Activated CD4-positive, alpha-beta T cell treated with anti-CD3 and anti-CD28 coated beads, Interleukin-10, Interleukin-2, amounts not matched to agents 100 ng/mL and 50 ng/mL, durations not matched to agents 16 hours and 8 hours (primary cell): ENCODE data around the gene MAN2A1.
"Not testable (repeated sequence)": the region's sequence is repeated elsewhere in the genome, so short reads cannot be mapped to it uniquely, and the experiment has no call there.

ENCODE experiments used
- DNase-seq: peaks from one replicate; pipeline ENCODE4 v3.0.0-alpha.2; 2020

MAN2A1 gene

DNA sequence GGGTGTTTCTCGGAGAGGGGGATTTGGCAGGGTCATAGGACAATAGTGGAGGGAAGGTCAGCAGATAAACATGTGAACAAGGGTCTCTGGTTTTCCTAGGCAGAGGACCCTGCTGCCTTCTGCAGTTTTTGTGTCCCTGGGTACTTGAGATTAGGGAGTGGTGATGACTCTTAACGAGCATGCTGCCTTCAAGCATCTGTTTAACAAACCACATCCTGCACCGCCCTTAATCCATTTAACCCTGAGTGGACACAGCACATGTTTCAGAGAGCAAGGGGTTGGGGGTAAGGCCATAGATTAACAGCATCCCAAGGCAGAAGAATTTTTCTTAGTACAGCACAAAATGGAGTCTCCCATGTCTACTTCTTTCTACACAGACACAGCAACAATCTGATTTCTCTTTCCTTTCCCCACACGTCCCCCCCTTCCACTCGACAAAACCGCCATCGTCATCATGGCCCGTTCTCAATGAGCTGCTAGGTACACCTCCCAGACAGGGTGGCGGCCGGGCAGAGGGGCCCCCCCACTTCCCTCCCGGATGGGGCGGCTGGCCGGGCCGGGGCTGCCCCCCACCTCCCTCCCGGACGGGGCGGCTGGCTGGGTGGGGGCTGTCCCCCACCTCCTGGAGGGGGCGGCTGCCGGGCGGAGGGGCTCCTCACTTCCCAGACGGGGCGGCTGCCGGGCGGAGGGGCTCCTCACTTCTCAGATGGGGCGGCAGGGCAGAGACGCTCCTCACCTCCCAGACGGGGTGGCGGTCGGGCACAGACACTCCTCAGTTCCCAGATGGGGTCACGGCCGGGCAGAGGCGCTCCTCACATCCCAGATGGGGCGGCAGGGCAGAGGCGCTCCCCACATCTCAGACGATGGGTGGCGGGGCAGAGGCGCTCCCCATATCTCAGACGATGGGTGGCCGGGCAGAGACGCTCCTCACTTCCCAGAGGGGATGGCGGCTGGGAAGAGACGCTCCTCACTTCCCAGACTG is 142.8 kb downstream of the MAN2A1 start:
- not testable (repeated sequence) for DNase-seq

DNA sequence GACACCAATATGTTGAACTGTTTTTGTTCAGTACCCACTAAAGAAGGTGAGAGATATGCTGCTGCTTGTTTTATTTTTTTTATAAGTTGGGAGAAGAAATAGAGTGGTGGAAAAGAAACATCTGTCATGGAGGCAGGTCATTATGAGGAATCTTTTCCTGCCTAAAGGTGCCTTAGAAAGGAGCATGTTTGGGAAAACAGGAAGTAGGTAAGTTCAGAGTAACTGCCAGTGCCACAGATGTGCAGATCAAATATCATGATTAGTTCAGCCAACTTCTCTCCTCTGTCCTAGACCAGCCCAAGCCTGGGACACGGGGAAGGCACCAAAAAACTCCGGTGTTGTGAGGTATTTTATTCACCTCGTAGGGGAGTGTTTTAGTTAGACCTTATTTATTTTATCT is 144.2 kb downstream of the MAN2A1 start:
- DNase-seq, result no peak

DNA sequence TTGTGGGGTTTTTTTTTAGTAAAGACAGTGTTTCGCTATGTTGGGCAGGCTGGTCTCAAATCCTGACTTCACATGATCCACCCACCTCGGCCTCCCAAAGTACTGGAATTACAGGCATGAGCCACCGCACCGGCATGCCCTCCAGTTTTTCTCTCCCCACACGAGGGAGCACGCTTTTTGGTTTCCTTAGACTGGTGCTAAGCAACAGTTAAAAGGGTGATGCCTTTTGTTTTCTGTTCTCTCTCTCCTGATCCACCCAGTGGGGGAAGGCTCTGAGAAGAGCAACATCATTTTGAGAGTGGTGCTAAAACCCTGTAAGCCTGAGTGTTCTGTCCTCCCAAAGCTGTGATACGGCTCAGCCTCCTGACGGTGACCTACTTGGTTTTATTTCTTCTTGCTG is 146.6 kb downstream of the MAN2A1 start:
- DNase-seq, result no peak

DNA sequence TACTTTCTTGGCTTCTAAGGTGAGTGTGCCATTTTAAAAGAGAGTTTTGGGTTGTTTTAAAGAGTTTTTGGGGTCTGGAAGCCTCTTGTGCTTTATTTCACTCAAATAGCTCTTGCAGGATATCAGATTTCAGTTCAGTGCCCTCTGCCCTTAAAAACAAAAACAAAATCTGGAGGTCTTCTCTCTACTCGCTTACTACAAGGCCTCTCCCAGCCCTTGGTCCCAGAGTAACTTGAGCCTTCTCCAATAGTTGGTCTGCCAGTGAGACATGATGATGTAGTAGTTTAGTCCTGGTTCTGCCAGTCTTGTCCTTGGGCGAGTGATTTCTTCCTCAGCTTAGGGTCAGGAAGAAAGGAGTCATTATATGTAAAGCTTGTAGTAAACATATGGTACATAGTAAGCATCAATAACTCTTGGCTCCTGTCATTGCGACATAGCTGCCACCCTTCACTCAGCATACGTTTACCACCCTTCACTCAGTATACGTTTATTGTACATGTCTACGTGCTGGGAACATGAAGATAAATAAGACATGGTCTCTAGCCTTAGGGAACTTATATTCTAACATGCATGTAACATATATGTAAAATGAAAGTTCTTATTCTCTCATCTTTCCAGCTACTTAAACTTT is 147.6 kb downstream of the MAN2A1 start:
- no peak for DNase-seq

- no peak for DNase-seq
Observed at GRCh38 chr5:109838157-109838556, 148.4 kb downstream of the MAN2A1 start.

DNA sequence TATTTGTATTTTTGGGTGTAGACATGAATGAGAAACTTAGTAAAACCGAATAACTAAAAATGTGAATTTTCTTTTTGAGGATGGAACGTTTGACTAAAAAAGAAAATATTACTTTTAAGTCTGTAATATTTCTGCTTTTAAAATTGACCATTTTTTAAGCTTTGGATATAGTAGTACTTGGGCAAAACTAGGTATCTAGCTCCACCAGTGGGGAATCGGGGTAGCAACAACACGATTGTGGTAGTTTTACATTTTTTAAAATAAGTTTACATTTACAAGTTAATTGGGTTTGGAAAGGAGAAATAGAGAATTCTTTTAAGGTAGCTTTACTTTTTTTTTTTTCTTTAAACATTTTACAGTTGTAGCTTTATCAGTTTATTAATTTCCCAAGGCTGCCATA is 154.4 kb downstream of the MAN2A1 start:
- DNase-seq, result no peak

DNA sequence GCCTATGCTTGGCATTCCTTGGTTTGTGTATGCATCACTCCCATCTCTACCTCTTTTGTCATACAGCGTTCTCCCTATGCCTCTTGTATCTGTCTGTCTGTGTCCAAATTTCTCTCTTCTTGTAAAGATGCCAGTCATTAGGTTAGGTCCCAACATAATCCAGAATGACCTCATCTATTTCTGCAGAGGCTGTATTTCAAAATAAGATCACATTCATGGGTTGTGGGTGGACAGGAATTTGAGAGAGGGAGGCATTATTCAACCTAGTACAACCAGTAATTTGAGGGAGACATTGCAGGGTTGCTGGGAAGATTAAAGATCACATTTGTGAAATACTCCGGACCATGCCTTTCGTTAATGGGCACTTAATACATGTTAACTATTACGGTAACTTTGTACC is 155.0 kb downstream of the MAN2A1 start:
- DNase-seq, result no peak

GRCh38 chr5:109848130-109848529 is 158.4 kb downstream of the MAN2A1 start:
- DNase-seq, result no peak

DNA sequence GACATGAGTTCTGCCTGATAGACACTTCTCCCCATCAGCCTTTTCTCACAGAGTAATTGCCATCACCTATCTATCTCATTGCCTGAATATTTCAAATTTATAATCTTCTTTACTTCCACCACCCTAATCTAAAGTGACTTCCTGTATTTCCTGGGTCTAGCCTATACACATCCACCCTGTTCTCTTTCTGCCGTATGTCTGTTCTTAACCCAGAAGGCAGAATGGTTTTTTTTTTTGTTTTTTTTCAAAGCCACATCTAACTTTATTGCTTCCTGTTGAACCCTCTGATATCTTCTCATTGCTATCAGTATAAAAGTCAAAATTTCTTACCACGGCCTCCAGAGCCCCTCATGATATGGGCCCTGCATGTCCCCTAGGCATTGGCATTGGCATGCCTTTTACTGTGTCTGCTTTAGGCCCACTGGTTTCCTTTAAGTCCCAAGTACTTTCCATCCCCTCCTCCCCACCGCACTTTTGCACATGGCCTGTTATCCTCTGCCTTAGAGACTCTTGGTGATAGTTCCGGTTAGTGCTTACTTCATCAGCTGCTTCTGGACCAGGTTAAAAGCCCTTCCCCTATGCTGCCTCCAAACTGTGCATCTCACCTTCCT is 159.9 kb downstream of the MAN2A1 start:
- DNase-seq, result no peak

DNA sequence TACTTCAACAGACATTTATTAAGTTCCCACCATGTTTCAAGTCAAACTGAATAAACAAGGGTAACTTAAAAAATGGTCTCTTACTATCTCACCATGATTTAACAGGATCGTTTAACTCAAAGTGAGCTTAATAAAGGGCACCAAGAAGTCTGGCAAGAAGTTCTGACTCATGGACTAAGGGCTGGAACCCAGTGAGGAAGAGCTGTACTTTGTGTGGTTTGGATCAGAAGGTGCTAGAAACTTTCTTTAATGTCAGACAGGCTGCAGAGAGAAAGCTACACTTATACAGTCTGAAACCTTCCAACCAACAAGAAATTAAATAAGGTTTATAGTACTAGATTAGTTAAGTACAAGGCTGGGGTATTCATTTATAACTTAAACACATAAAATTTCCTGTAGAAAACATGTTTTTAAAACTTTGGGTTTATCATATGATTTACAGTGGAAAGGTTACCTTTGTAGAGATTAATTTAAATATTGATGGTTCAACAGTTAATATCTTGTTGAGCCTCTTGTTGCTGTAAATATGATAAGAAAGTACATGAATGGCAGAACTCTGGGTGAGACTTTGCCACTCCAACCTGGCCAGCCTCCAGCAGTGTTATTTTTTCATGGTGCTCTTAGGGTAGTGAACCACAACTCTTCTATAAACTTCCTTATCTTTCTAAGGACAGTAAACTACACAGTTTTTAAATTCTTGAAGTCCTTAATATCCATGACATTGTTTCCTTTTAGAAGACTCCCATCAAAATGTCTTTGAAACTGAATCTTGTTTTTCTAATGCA is 162.8 kb downstream of the MAN2A1 start:
- DNase-seq, result peak; percentile 17

DNA sequence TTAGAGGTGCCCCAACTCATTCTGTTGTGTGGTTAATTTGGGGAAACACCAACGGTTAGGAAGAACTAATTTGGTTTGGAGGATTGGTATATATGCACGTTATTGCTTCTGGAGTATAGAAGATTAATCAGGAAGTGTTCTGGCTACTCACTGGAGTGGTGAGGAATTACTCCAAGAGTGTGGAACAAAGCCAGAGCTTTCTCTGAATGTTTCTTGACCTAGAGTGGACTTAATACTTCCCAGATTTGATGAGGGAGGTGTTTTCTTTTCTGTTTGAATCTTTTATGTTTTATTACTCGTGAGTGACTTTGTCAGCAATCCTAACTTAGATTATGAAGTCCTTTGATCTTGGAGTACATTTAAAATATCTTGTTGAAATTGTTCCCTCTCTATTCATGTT is 163.7 kb downstream of the MAN2A1 start:
- DNase-seq, result no peak

DNA sequence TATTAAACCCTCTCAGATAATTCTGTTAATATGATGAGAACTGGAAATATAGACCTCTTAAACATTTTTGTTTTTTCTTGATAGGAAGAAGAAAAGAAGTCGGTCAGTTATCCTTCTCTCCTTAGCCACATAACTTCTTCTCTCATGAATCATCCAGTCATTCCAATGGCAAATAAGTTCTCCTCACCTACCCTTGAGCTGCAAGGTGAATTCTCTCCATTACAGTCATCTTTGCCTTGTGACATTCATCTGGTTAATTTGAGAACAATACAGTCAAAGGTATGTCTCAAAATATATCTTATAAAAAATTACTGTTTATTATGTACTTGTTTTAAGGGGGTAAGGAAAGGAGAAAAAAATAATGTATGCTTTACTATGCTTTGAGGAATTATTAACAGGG is 165.3 kb downstream of the MAN2A1 start:
- DNase-seq, result no peak

- peak; percentile 50 for DNase-seq
Observed at GRCh38 chr5:109857405-109858031, 167.8 kb downstream of the MAN2A1 start.

DNA sequence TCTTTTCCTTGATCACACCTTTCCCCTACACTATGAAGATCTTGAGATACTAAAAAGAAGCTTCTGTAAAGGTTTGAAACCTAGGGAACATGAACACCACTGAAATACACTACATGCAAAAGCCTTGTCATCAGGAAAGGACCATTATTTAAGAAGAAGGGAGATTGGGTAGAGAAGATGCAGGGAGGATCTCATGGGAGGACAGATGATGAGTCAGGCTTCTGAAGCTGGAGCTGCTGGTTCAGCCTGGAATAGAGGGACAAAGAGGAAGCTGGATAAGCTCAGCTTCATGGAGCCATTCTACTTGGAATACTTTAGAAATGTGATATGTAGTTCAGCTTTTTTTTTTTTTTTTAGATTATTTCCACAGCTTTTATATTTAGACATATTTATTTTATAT is 169.8 kb downstream of the MAN2A1 start:
- no peak for DNase-seq

DNA sequence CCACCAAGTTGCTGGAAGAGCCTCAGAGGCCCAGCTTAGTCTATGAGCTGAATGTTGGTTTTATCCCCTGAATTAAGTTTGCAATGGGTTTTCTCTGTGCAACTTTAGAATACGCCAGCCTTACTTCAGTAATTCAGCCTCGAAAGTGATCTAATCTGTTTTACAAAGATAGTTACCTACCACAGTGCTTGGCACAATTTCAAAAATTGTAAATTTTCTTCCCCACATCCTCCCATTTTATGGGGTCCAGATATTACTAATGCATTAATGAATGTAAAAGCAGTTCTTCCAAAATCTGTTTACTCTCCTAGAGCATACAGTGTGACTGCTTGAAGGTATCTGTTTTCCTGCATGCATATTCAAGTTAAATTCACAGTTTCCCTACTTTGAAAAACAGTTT is 172.6 kb downstream of the MAN2A1 start:
- no peak for DNase-seq

- peak; percentile 59 for DNase-seq
Observed at GRCh38 chr5:109863752-109864151, 174.0 kb downstream of the MAN2A1 start.

- peak; percentile 17 for DNase-seq
Observed at GRCh38 chr5:109865637-109866036, 175.9 kb downstream of the MAN2A1 start.

- DNase-seq, result no peak
Observed at GRCh38 chr5:109866051-109866450, 176.3 kb downstream of the MAN2A1 start.

- no peak for DNase-seq
Observed at GRCh38 chr5:109868737-109869136, 179.0 kb downstream of the MAN2A1 start.

GRCh38 chr5:109873687-109874086 is 184.0 kb downstream of the MAN2A1 start:
- no peak for DNase-seq

DNA sequence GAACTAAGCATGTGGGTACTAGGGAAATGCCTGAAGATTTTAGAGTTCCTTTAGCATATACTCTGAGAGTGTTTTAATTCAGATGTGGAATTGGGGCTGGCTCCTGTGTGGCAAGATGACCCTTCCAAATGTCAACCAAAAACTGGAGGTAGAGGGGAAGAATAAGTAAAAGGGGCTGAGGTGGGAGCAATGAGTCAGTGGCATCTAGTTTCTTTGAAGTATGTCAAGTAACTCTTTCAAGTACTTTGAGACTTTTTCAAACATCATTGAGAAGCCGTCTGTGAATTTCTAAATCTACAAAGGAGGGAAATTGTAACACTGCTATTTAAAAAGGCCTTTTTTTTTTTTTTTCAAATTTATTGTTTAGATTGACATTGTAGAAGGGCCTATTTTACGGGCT is 184.4 kb downstream of the MAN2A1 start:
- DNase-seq, result no peak

GRCh38 chr5:109876030-109876725 is 186.5 kb downstream of the MAN2A1 start:
- DNase-seq, result no peak
